ENCODE data around the gene TBC1D10A.
A peak's percentile ranks its signal among the peaks of the same experiment; 100 is the strongest.

- peak; percentile 88 to 98 (median 91) for TF ChIP-seq CTCF (optimal IDR thresholded peaks at IDR 0.05 in 1 of 3, IDR thresholded peaks at IDR 0.05 in 1 of 3, conservative IDR thresholded peaks at IDR 0.05 in 1 of 3; ENCODE audit: extremely low read depth in 1 of 3, insufficient read depth in 2 of 3, low read length in 3 of 3)
- TF ChIP-seq EZH2 (IDR thresholded peaks at IDR 0.05; ENCODE audit: low read length): no peak
Observed at GRCh38 chr22:30286813-30287647, 39.7 kb downstream of the TBC1D10A start.

Measured in keratinocyte (primary cell).